GM18499 (cell line): ENCODE measurements around the gene FGA.

Experiments
- ATAC-seq: cut with Tn5 transposase; IDR thresholded peaks from one replicate; pipeline ENCODE4 v1.9.1; 2021; ENCODE audit warnings: moderate number of reproducible peaks; ENCODE audit not compliant: insufficient read depth, unreplicated experiment

Gene FGA

GRCh38 chr4:154590329-154591006 lies at the start of gene FGA:
TSS of gene FGA (minus strand) at chr4:154590742. CDS start at chr4:154590687, 55 bp downstream.
- ATAC-seq = no peak

DNA sequence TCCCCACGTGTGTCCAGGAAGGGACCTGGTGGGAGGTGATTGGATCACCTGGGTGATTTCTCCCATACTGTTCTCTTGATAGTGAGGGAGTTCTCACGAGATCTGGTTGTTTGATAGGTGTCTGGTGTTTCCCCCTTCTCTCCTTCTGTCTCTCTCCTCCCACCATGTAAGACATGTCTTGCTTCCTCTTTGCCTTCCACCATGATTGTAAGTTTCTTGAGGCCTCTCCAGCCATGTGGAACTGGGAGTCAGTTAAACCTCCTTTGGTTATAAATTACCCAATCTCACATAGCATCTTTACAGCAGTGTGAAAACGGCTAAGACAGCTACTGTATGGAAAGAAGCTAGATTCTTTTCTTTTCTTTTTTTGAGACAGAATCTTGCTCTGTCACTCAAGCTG lies 43.5 kb upstream of the FGA start:
- no peak for ATAC-seq

DNA sequence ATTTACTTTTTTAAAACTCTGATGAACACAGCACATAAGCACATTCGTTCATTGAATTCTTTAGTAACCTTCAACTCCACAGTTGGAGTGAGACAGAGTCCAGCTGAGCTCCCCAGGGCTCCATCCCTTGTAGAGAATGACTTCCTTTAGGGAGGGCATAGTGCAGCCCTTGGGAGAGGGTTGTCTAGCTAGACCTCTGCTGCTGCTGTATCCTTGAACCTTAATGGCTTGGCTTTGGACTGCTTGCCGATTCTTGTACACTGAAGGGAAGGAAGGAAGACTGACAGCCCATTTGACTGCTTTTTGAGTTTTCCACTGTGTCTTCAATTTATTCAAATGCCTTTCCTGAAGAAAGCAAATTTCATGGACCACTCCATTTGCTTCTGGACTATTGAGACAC lies 41.3 kb upstream of the FGA start:
- no peak for ATAC-seq

- ATAC-seq = no peak
These were observed 39.8 kb upstream of the FGA start for GRCh38 chr4:154630324-154630723.

DNA sequence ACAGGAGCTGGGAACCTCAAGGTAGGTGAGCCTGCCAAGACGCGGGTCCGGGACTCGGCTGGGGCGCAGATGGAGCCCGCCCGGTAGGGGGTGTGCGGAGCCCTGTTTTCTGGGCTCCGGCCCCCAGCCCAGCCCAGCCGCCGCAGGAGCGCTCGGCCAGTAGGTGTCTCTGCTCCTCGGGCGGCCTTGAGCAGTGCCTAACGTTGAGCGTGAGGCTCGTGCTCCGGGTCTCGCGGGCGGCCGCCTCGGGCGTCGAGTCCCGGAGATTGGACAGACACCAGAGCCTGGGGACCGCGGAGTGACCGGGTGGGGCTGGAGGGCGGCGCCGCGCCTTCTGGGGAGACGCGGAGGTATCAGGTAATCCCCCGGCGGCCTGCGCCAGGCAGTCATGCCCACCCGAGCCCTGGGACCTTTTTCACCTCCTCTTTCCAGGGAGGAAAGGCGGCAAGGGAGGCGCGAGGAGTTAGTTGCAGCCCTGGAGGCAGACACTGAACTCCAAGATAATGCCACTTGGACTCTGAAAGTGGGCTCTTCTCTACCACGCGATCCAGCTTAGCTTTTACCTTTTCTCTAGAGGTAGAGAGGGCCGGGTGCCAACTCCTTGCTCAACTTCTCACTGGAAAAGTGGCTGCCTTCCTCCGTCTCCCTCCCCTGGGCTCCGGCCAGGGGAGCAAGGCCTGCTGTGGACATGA lies 36.4 kb upstream of the FGA start:
- peak; percentile 43 for ATAC-seq

DNA sequence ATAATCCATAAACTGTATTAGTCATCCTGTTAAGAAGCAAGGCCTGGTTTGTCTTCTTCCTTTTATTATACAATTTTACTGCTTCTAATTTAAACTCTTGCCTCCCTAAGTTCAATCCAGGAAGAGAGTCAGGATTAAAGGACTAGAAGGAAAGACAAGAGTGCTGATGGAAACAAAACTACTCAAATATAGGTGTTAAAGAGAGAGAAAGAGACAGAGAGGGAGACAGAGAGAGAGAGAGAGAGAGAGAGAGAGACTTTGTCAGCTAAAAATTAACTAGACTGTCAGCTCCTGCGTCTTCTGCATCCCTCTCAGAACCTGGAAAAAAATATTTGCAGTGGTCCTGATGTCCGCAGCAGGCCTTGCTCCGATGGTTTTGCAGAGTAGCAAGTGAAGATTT lies 35.4 kb upstream of the FGA start:
- ATAC-seq = no peak

DNA sequence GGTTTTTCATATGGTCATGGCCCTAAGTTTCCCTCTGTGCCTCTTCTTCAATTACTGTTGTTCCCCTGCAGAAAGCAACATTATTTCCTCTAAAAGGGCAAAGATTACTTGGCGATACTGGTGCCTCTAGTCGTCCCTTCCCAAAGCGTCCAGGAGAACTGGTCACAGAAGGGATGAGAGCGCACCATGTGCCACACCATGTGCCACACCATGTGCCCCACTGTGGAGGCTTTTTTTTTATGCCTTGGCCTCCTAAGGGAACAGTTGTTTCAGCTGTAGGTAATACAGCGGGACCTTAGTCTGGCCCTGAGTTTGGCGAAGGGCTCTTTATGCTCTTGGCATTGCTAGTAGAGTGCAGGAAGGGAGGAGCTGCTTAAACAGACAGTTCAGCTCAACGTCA lies 33.5 kb upstream of the FGA start:
- no peak for ATAC-seq

- no peak for ATAC-seq
These were observed 32.9 kb upstream of the FGA start for GRCh38 chr4:154623436-154623835.

DNA sequence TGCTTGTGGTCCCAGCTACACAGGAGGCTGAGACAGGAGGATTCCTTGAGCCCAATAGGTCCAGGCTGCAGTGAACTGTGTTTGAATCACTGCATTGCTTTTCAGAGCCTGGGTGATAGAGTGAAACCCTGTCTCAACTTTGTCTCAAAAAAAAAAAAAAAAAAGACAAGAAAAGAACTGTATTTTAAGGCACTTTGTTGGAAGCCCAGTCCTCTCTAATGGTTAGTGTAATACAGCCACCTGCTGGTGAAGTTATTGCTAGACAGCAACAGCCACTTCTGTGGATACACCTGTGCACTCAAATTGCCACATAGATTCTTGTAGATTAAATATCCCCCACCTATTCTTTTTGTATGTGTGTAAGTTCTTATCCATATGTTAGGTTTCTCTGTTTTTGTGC lies 32.1 kb upstream of the FGA start:
- ATAC-seq = peak; percentile 53

DNA sequence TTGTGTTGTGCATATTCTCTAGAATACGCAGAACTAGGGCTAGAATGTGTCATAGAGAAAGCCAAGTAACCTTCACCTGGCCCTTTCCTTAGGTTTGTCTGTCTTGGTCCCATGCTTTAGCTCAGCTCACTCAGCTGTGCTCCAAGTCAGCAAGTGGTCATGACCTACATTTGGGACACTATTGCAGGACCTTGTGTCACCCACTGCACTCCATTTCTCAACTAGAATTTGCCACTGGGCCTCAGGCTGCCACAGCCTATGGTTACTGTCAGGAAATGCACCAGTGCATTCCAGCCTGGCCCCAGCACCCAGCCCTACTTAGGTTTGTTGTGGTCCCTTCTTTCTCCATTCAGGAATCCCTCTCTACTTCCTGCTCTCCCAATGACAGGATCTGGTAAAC lies 29.6 kb upstream of the FGA start:
- no peak for ATAC-seq

GRCh38 chr4:154618708-154619315 lies 28.3 kb upstream of the FGA start:
- ATAC-seq = peak; percentile 53

- ATAC-seq = no peak
These were observed 27.3 kb upstream of the FGA start for GRCh38 chr4:154617820-154618317.

GRCh38 chr4:154616731-154617130 lies 26.2 kb upstream of the FGA start:
- ATAC-seq = peak; percentile 94

DNA sequence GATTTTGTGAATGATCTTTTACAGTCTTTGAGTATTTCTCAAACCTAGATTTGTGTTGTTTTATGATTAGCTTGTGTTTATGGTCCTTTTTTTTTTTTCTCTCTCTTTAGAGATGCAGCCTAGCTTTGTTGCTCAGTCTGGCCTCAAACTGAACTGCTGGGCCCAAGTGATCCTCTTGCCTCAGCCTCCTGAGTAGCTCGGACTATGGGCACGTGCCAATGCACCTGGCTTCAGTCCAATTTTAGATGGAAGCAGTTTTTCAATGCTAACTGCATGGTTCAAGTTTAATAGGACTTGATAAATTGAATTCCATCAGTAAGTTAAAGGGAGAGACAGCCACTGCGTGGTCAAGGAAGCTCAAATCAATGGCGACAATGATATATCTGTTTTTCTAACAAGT lies 25.7 kb upstream of the FGA start:
- no peak for ATAC-seq

- no peak for ATAC-seq
These were observed 24.7 kb upstream of the FGA start for GRCh38 chr4:154615211-154615610.

- no peak for ATAC-seq
These were observed 23.8 kb upstream of the FGA start for GRCh38 chr4:154614306-154614705.

DNA sequence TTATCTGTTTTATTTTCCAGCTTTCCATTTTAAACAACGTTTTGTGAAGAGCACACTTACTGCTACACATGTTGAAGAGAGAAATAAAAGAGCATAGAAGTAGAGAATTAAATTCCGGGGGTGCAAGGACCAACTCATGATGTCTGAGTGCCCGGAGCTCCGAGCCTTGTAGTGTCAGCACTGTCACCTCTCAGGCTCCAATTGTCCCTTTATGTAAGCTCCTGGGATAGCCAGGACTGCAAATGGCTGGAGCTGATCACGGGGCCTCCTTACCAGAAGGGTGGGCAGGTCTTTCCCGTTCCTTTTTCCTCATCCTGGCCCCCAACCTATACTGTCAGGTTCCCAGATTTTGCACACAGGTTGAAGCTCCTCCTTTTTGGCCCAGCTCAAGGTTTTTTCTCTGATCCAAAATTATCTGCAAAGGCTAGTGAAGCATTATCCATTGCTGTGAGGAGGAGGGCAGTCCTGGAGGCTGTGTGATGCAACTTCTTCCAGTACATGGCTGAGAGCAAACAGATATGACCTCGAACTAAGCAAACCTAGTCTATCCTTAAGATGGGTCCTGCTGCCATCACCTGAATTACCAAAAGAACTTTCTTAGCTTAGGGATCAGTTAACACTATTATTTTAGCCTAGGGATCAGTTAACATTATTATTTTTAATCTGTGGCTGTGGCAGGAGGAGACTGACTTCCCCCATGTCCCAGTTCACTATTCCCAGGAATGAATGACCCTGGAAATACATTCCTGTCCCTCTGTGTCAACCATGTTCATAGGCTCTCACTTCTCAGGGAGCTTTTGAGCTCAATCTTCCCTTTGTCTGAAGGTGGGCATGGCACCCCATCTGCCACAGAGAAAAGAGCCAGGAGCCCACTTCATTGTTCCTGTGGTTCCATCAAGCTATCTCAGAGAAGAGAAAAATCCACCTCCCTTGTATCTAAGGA lies 22.2 kb upstream of the FGA start, which contains the start of gene FGG:
TSS of gene FGG (minus strand) at position 185 of the 943 bp plus-strand sequence. CDS start at position 138, 47 bp downstream.
- no peak for ATAC-seq

GRCh38 chr4:154611833-154612232 lies 21.3 kb upstream of the FGA start:
- no peak for ATAC-seq

- ATAC-seq = no peak
These were observed 20.0 kb upstream of the FGA start for GRCh38 chr4:154610582-154610981.

GRCh38 chr4:154609532-154609931 lies 19.0 kb upstream of the FGA start:
- no peak for ATAC-seq
